GM19043 (cell line): Measurements from ENCODE around the gene ELAPOR2.
A peak's percentile ranks its signal among the peaks of the same experiment; 100 is the strongest.
"Not testable (repeated sequence)": the region's sequence is repeated elsewhere in the genome, so short reads cannot be mapped to it uniquely, and the experiment has no call there.

Experiments
- ATAC-seq: cut with Tn5 transposase; IDR thresholded peaks from one replicate; pipeline ENCODE4 v1.9.1; 2021; ENCODE audit warnings: low read depth; ENCODE audit not compliant: unreplicated experiment

The ELAPOR2 gene

GRCh38 chr7:87044713-87045112, 14.7 kb downstream of the ELAPOR2 start:
- not testable (repeated sequence) for ATAC-seq

DNA sequence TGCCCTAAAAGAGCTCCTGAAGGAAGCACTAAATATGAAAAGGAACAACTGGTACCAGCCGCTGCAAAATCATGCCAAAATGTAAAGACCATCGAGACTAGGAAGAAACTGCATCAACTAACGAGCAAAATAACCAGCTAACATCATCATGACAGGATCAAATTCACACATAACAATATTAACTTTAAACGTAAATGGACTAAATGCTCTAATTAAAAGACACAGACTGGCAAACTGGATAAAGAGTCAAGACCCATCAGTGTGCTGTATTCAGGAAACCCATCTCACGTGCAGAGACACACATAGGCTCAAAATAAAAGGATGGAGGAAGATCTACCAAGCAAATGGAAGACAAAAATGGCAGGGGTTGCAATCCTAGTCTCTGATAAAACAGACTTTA, 17.9 kb downstream of the ELAPOR2 start:
- ATAC-seq = not testable (repeated sequence)

- ATAC-seq = not testable (repeated sequence)
These were observed 19.7 kb downstream of the ELAPOR2 start for GRCh38 chr7:87039691-87040299.

DNA sequence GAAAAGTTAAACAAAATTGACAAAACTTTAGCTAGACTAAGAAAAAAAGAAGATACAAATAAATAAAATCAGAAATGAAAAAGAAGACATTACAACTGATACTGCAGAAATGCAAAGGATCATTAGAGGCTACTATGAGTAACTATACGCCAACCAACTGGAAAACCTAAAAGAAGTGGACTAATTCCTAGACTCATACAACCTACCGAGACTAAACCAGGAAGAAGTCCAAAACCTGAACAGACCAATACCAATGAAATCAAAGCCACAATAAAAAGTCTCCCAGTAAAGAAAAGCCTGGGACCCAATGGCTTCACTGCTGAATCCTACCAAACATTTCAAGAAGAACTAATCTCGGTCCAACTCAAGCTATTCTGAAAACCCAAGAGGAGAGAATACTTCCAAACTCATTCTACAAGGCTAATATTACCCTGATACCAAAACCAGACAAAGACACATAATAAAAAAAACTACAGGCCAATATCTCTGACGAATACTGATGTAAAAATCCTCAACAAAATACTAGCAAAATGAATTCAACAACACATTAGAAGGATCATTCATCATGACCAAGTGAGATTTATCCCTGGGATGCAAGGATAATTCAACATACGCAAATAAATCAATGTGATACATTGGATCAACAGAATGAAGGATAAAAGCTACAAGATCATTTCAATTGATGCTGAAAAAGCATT, 20.3 kb downstream of the ELAPOR2 start:
- ATAC-seq = no peak

GRCh38 chr7:87036985-87037384, 22.5 kb downstream of the ELAPOR2 start:
- no peak for ATAC-seq

DNA sequence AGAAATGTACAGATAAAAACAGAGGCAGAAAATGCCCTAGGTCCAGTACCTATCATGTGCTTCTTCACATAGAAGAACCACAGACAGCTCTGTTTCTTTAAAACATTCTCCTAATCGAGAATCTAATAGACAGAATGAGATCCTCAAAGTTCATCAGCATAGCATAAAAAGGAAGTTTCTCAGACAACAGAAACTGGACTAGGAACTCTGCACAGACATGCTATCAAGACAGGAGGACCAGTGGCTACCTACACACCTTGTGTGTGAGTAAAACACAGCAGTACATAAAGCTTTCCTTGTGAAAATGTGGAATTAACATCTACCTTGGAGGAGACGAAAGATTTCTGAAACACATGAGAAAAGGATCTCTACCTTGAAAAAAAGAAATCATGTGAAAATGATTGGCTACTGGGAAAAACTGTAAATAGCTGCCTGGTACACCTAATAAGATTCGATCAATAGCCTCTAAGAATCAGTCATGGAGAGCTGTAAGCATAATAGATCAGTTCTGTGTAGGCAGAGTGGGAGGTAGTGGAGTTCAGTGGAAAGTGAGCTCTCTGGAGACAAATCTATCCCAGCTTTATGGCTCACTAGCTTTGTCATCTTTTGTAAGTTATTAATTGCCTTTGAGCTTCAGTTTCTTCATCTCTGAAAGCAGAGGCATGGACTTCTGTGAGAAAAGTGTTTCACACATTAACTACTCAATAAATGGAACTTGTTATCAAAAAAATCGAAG, 26.7 kb downstream of the ELAPOR2 start:
- ATAC-seq = no peak

DNA sequence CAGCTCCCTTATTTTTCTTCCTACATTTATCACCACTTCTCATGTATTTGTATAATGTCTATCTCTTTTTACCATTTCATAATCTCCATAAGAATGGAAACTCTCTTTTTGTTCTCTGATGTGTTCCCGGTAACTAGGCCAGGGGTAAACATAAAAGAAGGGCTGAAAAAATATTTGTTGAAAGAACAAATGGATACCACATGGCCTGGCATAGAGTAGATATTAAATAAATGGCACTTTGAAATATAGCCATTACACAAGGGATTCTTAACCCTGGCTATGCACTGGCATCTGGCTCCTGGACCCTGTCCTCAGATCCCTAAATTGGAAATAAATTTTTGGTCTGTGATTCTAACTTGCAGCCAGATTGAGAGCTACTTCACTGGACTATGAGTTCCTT, 30.4 kb downstream of the ELAPOR2 start:
- no peak for ATAC-seq

- no peak for ATAC-seq
These were observed 30.8 kb downstream of the ELAPOR2 start for GRCh38 chr7:87028636-87029035.

GRCh38 chr7:87027900-87028299, 31.6 kb downstream of the ELAPOR2 start:
- ATAC-seq = peak; percentile 85

DNA sequence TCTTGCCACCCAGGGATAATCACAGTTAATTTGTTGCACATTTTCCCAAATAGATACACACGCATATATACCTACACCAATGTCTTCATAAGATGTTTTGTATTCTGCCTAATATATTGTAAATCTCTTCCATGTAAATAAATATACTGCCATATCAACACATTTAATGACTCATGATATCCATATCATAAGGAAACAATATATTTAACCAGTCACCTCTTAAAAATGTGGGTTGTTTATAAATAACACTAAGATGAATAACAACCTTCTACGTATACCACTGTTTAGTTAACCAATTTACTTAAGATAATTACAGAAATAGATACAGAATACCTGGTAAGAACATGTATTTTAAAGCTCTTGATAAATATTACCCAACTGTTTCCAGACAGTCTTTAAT, 38.2 kb downstream of the ELAPOR2 start:
- no peak for ATAC-seq

GRCh38 chr7:87016606-87017005, 42.8 kb downstream of the ELAPOR2 start:
- ATAC-seq = no peak

DNA sequence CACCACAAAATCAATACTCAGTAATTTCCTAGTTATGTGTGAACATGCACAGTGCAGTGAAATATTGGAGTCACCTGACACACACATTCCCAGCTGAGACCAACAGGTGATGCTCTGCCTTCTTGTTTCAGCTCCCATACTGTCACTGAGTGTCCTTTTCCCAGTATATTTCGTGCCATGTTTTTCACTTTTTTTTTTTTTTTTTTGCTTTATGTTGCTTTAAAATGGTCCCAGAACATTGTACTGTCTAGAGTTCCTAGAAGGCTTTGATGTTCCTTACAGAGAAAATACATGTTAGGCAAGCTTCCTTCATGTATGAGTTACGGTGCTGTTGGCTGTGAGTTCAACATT, 45.6 kb downstream of the ELAPOR2 start:
- ATAC-seq = no peak

GRCh38 chr7:87013136-87013839, 46.2 kb downstream of the ELAPOR2 start:
- no peak for ATAC-seq
